HepG2 (cell line): ENCODE measurements around the gene GPHN. TPM values are rescaled to one million over a fixed set of nuclear protein-coding genes. Genes with fewer than 3 reads are reported as not detected.

Experiments
- ATAC-seq: fragments of 200-7000 bp; cut with Tn5 transposase; 3 replicates; pipeline ENCODE4 v1.9.1; 2020; ENCODE audit warnings: mild to moderate bottlenecking, moderate library complexity
- BruUV-seq: library from RNA; stranded (reverse); fragments of 400-500 nt; replicated peaks from 2 replicates; lab custom pipeline; 2021; lab: Mats Ljungman, UMichigan
- CTCF ChIA-PET: fragments of 300-600 bp; formaldehyde crosslinking; extraction: SDS; loops from one replicate; lab custom pipeline; 2021; ENCODE audit warnings: low total read pairs, inconsistent platforms, low intra/inter-chr PET ratio; lab: Yijun Ruan, JAX
- POLR2A ChIA-PET: fragments of 350-600 bp; sonication (Branson Sonifier 250); formaldehyde crosslinking; loops from one replicate; lab custom pipeline; 2020; ENCODE audit warnings: antibody characterized with exemption, inconsistent platforms; lab: Yijun Ruan, JAX
- DNase-seq: peaks from one replicate; pipeline ENCODE4 v3.0.0-alpha.2; 2015; ENCODE audit warnings: low spot score
- FAIRE-seq: peaks from 3 replicates; lab custom pipeline; 2011; peaks lifted over from hg19 to GRCh38; lab: Jason Lieb, UNC
- H2AFZ ChIP-seq: one replicate; pipeline ENCODE4 v1.6.1; 2011; ENCODE audit warnings: low read length, inconsistent platforms
- H3K27ac ChIP-seq: fragments of 300-600 bp; 3 replicates; pipeline ENCODE4 v1.8.0; 2011; ENCODE audit warnings: mixed run types, mild to moderate bottlenecking, mixed read lengths, low read length, inconsistent platforms; ENCODE audit not compliant: insufficient read depth; ENCODE audit errors: extremely low read length
- H3K27me3 ChIP-seq, 2 experiments: fragments of 200-600 bp in 1 of 2; 2 replicates in 1 of 2; 3 replicates in 1 of 2; pipeline versions ENCODE4 v1.6.0 to v1.8.0; 2011; ENCODE audit warnings: low read length in 2 of 2, mild to moderate bottlenecking in 2 of 2, moderate library complexity in 2 of 2, inconsistent platforms in 1 of 2; ENCODE audit not compliant: insufficient read depth in 2 of 2, control insufficient read depth in 1 of 2
- H3K36me3 ChIP-seq, 2 experiments: fragments of 200-600 bp in 1 of 2; replicated peaks in 1 of 2; 2 replicates in 1 of 2; 3 replicates in 1 of 2; pipeline versions ENCODE4 v1.5.1 to v1.8.0; 2011; ENCODE audit warnings: low read length in 2 of 2, inconsistent platforms in 1 of 2; ENCODE audit not compliant: insufficient read depth in 2 of 2, control insufficient read depth in 1 of 2
- H3K4me1 ChIP-seq: 2 replicates; pipeline ENCODE4 v1.5.1; 2012; ENCODE audit warnings: low read length, inconsistent platforms; ENCODE audit not compliant: insufficient read depth
- H3K4me2 ChIP-seq: 2 replicates; pipeline ENCODE4 v1.6.0; 2011; ENCODE audit warnings: low read depth, low read length, inconsistent platforms
- H3K4me3 ChIP-seq, 3 experiments: fragments of 200-600 bp in 1 of 3; sonication (generic), shearing (Covaris generic) in 1 of 3; replicated peaks in 1 of 3; 2 replicates each; pipeline ENCODE4 v1.5.1; 2011 to 2016; ENCODE audit warnings: low read length in 3 of 3, inconsistent platforms in 2 of 3, low read depth in 2 of 3, mild to moderate bottlenecking in 2 of 3, control low read depth in 1 of 3, mixed read lengths in 1 of 3; ENCODE audit not compliant: insufficient read depth in 1 of 3
- H3K79me2 ChIP-seq: one replicate; pipeline ENCODE4 v1.6.1; 2011; ENCODE audit warnings: low read length, inconsistent platforms; ENCODE audit not compliant: insufficient read depth
- H3K9ac ChIP-seq: 2 replicates; pipeline ENCODE4 v1.6.0; 2011; ENCODE audit warnings: mild to moderate bottlenecking, low read depth, low read length, inconsistent platforms; ENCODE audit not compliant: insufficient read depth
- H3K9me3 ChIP-seq: 2 replicates; pipeline ENCODE4 v1.5.1; 2012; ENCODE audit warnings: mild to moderate bottlenecking, low read length
- H4K20me1 ChIP-seq: 2 replicates; pipeline ENCODE4 v1.6.0; 2011; ENCODE audit warnings: inconsistent platforms, mild to moderate bottlenecking, low read length, moderate library complexity; ENCODE audit not compliant: insufficient read depth
- ETV6 ChIP-seq: sonication (generic); formaldehyde crosslinking; conservative IDR thresholded peaks from 2 replicates; pipeline ENCODE4 v1.4.0; 2020; ENCODE audit warnings: missing genetic modification reagents
- HHEX ChIP-seq: IDR thresholded peaks from 2 replicates; pipeline ENCODE4 v1.6.1; 2016; ENCODE audit warnings: control low read depth
- HOXA7 ChIP-seq: sonication (generic); formaldehyde crosslinking; IDR thresholded peaks from 2 replicates; pipeline ENCODE4 v1.8.1; 2022; ENCODE audit warnings: mild to moderate bottlenecking, missing genetic modification reagents, moderate library complexity
- IRF2 ChIP-seq: IDR thresholded peaks from 2 replicates; pipeline ENCODE4 v1.6.1; 2018; ENCODE audit warnings: missing genetic modification reagents, missing compliant biosample characterization
- KLF9 ChIP-seq: IDR thresholded peaks from 2 replicates; pipeline ENCODE4 v1.6.1; 2016; ENCODE audit warnings: low read depth
- NFIC ChIP-seq: IDR thresholded peaks from 2 replicates; pipeline ENCODE4 v1.6.1; 2012; ENCODE audit warnings: mild to moderate bottlenecking, low read length, inconsistent platforms
- REXO4 ChIP-seq: sonication (generic); formaldehyde crosslinking; IDR thresholded peaks from 2 replicates; pipeline ENCODE4 v1.8.0; 2022; ENCODE audit warnings: missing genetic modification reagents, mild to moderate bottlenecking, borderline replicate concordance
- SNAI1 ChIP-seq: sonication (generic); formaldehyde crosslinking; IDR thresholded peaks from 2 replicates; pipeline ENCODE4 v1.5.0; 2020; ENCODE audit warnings: mild to moderate bottlenecking, missing genetic modification reagents, borderline replicate concordance
- TARDBP ChIP-seq: sonication (generic); formaldehyde crosslinking; IDR thresholded peaks from 2 replicates; pipeline ENCODE4 v1.8.0; 2022; ENCODE audit warnings: mild to moderate bottlenecking, missing genetic modification reagents
- ZC3H13 ChIP-seq: sonication (generic); formaldehyde crosslinking; IDR thresholded peaks from 2 replicates; pipeline ENCODE4 v1.8.1; 2023; ENCODE audit warnings: mild to moderate bottlenecking, missing genetic modification reagents, moderate library complexity
- ZFP1 ChIP-seq: IDR thresholded peaks from 2 replicates; pipeline ENCODE4 v1.6.1; 2016
- ZFP36 ChIP-seq: fragments of 150-350 bp; IDR thresholded peaks from 2 replicates; pipeline ENCODE4 v1.6.1; 2018; ENCODE audit warnings: borderline replicate concordance, low read length, low read depth; ENCODE audit not compliant: partially characterized antibody
- ZNF678 ChIP-seq: sonication (generic); formaldehyde crosslinking; IDR thresholded peaks from 2 replicates; pipeline ENCODE4 v1.4.0; 2020; ENCODE audit warnings: mild to moderate bottlenecking, missing genetic modification reagents
- ZNF792 ChIP-seq: IDR thresholded peaks from 2 replicates; pipeline ENCODE4 v1.6.1; 2016
- in situ Hi-C: cut with HindIII; loops from 2 replicates; pipeline ENCODE4 v1.10.0; 2017; ENCODE audit warnings: low pct_unique_long_range_greater_than_20kb; ENCODE audit not compliant: extremely low pct_ligation_motif_present
- intact Hi-C: fragments of 100-400 bp; cut with micrococcal nuclease; formaldehyde crosslinking; loops from one replicate; pipeline ENCODE4 v1.10.0; 2022; ENCODE audit not compliant: unreplicated experiment
- polyA plus RNA-seq, 8 experiments: library from polyadenylated mRNA; depleted of rRNA in 3 of 8; stranded (reverse) in 7 of 8; unstranded in 1 of 8; fragments of >200 nt; fragmentation: Illumina TruSeq in 4 of 8; extraction: Trizol in 4 of 8; gene quantifications; 2 replicates each; pipeline versions ENCODE4 v1.2.1 to v1.2.3, GENCODE V29; 2011 to 2016; ENCODE audit warnings: low read depth in 4 of 8, missing spikeins in 1 of 8, mixed read lengths in 1 of 8; ENCODE audit not compliant: insufficient read depth in 1 of 8
- total RNA-seq, 5 experiments: library from RNA; depleted of rRNA; stranded (reverse); fragments of >200 nt; fragmentation: Illumina TruSeq; extraction: Trizol; gene quantifications; 2 replicates each; pipeline ENCODE4 v1.2.3, GENCODE V29; 2016; ENCODE audit warnings: low read depth in 1 of 5
- TF ChIP-seq, protein P1 (sequence below): sonication (generic); formaldehyde crosslinking; IDR thresholded peaks from 2 replicates; pipeline ENCODE4 v1.4.0; 2020; ENCODE audit warnings: mild to moderate bottlenecking, missing genetic modification reagents
- TF ChIP-seq, protein P2 (sequence below): sonication (generic); formaldehyde crosslinking; IDR thresholded peaks from 2 replicates; pipeline ENCODE4 v1.4.0; 2020; ENCODE audit warnings: missing genetic modification reagents, borderline replicate concordance

Gene GPHN
- total and polyA plus RNA-seq, 2 of the 13 experiments (the other 11 are each of a cell fraction or from before 2014, with no cell fraction given) = 12.7 to 19.2 TPM

DNA sequence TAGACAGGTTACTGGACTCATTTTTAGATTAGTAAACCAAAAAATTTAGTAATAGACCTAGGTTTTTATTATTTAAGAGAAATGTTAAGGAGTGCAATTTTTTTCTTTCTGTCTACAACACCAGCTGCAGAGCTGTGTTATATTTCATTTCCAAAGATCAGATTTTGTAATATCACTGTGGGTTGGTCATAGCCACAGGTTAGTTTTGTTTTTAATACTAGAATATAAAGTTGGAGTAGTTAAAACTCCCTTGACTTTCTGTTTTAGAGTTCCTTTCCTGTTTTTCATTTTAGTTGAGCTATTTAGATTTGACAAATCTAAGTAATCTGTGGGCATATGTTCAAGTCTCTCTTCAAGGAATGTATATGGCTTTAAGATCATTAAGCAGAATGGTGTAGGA, 650.6 kb downstream of the GPHN start:
- BruUV-seq = no TSS peak
- Histone ChIP-seq H3K79me2 (no peaks in the 10 kb centered on the region), H3K4me1 (no peaks in the 10 kb centered on the region), H3K4me3 (no peak overlapping the region), H3K27me3 (no peaks in the 10 kb centered on the region; a peak in 1 of 5 replicates), H3K9me3 (no peaks in the 10 kb centered on the region), H2AFZ (no peak overlapping the region), H3K9ac (no peak overlapping the region), H3K36me3 (no peaks in the 10 kb centered on the region), H3K4me2 (no peak overlapping the region), H4K20me1 (no peaks in the 10 kb centered on the region)
- FAIRE-seq (no peak), DNase-seq (no peak), ATAC-seq (no peak)
- POLR2A ChIA-PET = no interaction called here
- in situ Hi-C loops = no loop called here
- intact Hi-C loops = no loop called here
- CTCF ChIA-PET = no interaction called here
- TF ChIP-seq SNAI1 (CRISPR knock-in tag) (no peak), ZC3H13 (no peak), ZFP1 (no peak), REXO4 (CRISPR knock-in tag) (no peak), HOXA7 (no peak), ZNF678 (CRISPR knock-in tag) (no peak), KLF9 (CRISPR knock-in tag) (no peak), IRF2 (CRISPR knock-in tag) (no peak), TARDBP (CRISPR knock-in tag) (no peak), ZNF792 (CRISPR knock-in tag) (no peak), ZFP36 (no peak), ETV6 (CRISPR knock-in tag) (no peak), HHEX (CRISPR knock-in tag) (no peak), NFIC (no peak)
- TF ChIP-seq, protein P1, sequence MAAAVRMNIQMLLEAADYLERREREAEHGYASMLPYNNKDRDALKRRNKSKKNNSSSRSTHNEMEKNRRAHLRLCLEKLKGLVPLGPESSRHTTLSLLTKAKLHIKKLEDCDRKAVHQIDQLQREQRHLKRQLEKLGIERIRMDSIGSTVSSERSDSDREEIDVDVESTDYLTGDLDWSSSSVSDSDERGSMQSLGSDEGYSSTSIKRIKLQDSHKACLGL (CRISPR knock-in tag) = no peak
- TF ChIP-seq, protein P2, sequence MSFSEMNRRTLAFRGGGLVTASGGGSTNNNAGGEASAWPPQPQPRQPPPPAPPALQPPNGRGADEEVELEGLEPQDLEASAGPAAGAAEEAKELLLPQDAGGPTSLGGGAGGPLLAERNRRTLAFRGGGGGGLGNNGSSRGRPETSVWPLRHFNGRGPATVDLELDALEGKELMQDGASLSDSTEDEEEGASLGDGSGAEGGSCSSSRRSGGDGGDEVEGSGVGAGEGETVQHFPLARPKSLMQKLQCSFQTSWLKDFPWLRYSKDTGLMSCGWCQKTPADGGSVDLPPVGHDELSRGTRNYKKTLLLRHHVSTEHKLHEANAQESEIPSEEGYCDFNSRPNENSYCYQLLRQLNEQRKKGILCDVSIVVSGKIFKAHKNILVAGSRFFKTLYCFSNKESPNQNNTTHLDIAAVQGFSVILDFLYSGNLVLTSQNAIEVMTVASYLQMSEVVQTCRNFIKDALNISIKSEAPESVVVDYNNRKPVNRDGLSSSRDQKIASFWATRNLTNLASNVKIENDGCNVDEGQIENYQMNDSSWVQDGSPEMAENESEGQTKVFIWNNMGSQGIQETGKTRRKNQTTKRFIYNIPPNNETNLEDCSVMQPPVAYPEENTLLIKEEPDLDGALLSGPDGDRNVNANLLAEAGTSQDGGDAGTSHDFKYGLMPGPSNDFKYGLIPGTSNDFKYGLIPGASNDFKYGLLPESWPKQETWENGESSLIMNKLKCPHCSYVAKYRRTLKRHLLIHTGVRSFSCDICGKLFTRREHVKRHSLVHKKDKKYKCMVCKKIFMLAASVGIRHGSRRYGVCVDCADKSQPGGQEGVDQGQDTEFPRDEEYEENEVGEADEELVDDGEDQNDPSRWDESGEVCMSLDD = no peak
- TF ChIP-seq, all 625 proteins: peak for 0
- H3K27ac ChIP-seq = no peak overlapping the region
